CD4-positive, alpha-beta T cell (primary cell): Measurements from ENCODE around the gene KCNAB2. TPM values are rescaled to one million over a fixed set of nuclear protein-coding genes. Genes with fewer than 3 reads are reported as not detected.

Experiments used
- ATAC-seq: fragments of 200-7000 bp; cut with Tn5 transposase; one replicate; pipeline ENCODE4 v1.10.0; 2022; ENCODE audit warnings: mild to moderate bottlenecking; ENCODE audit not compliant: poor library complexity
- CTCF ChIA-PET: fragments of 350-600 bp; sonication (Branson Sonifier 250); formaldehyde crosslinking; loops from one replicate; lab custom pipeline; 2021; ENCODE audit warnings: antibody characterized with exemption, inconsistent platforms; lab: Charles Lee
- POLR2A ChIA-PET: fragments of 350-600 bp; sonication (Branson Sonifier 250); formaldehyde crosslinking; loops from one replicate; lab custom pipeline; 2021; ENCODE audit warnings: antibody characterized with exemption, inconsistent platforms; lab: Charles Lee
- DNase-seq, 14 experiments: peaks; one replicate each; pipeline ENCODE4 v3.0.0-alpha.2; 2013 to 2020; ENCODE audit warnings: mixed read lengths in 2 of 14
- H3K27ac ChIP-seq, 2 donors: one replicate each; pipeline versions ENCODE4 v1.5.1 to v1.7.0; 2013; ENCODE audit warnings: low read length in 2 of 2, low read depth in 1 of 2, mild to moderate bottlenecking in 1 of 2
- H3K27me3 ChIP-seq, 2 experiments: 1 replicate in 1 of 2; 2 replicates in 1 of 2; pipeline versions ENCODE4 v1.6.1 to v1.7.0; 2013; ENCODE audit warnings: low read length in 2 of 2, control low read depth in 1 of 2, mild to moderate bottlenecking in 1 of 2, moderate library complexity in 1 of 2; ENCODE audit not compliant: insufficient read depth in 2 of 2, control insufficient read depth in 1 of 2
- H3K36me3 ChIP-seq: one replicate; pipeline ENCODE4 v1.6.1; 2013; ENCODE audit warnings: low read length, control low read depth; ENCODE audit not compliant: insufficient read depth
- H3K4me1 ChIP-seq: one replicate; pipeline ENCODE4 v1.6.1; 2013; ENCODE audit warnings: low read length, control low read depth; ENCODE audit not compliant: insufficient read depth
- H3K4me3 ChIP-seq: one replicate; pipeline ENCODE4 v1.5.1; 2013; ENCODE audit warnings: mild to moderate bottlenecking, low read length, moderate library complexity
- H3K9me3 ChIP-seq, 2 experiments: 1 replicate in 1 of 2; 2 replicates in 1 of 2; pipeline versions ENCODE4 v1.6.1 to v1.7.0; 2013; ENCODE audit warnings: low read length in 2 of 2, mild to moderate bottlenecking in 2 of 2, control low read depth in 1 of 2, moderate library complexity in 1 of 2; ENCODE audit not compliant: control insufficient read depth in 1 of 2, insufficient read depth in 1 of 2
- H3K27ac Mint-ChIP-seq: one replicate; pipeline ENCODE4 v1.8.0; 2020; ENCODE audit warnings: mixed read lengths
- H3K27me3 Mint-ChIP-seq: one replicate; pipeline ENCODE4 v1.8.0; 2021; ENCODE audit warnings: mixed read lengths
- H3K36me3 Mint-ChIP-seq: one replicate; pipeline ENCODE4 v1.8.0; 2021; ENCODE audit warnings: low read depth, mixed read lengths
- H3K4me1 Mint-ChIP-seq: one replicate; pipeline ENCODE4 v1.8.0; 2021; ENCODE audit warnings: low read depth, mixed read lengths
- H3K4me3 Mint-ChIP-seq: one replicate; pipeline ENCODE4 v1.8.0; 2020; ENCODE audit warnings: mild to moderate bottlenecking, mixed read lengths
- H3K9me3 Mint-ChIP-seq: one replicate; pipeline ENCODE4 v1.8.0; 2020; ENCODE audit warnings: mixed read lengths
- CTCF ChIP-seq: fragments of 200-600 bp; IDR thresholded peaks from one replicate; pipeline ENCODE4 v1.8.0; 2022; ENCODE audit warnings: antibody characterized with exemption, mild to moderate bottlenecking
- intact Hi-C, 2 experiments: fragments of 100-400 bp; cut with DNase I in 1 of 2; cut with micrococcal nuclease in 1 of 2; formaldehyde crosslinking; loops; one replicate each; pipeline versions ENCODE4 v1.15.1 to v1.9.0; 2023 to 2025; cut with DNase I, micrococcal nuclease
- total RNA-seq, 174 experiments: library from RNA in 2 of 174; stranded (reverse) in 2 of 174; gene quantifications; one replicate each; pipeline ENCODE4 v1.2.3 and lab custom pipeline; 2021 to 2026

Gene KCNAB2
- total RNA-seq, 2 experiments from 2014 or later: 147 to 155 TPM

- no peak for DNase-seq
Observed at GRCh38 chr1:6086762-6087376, 41.2 kb downstream of the KCNAB2 start.

GRCh38 chr1:6087377-6087772 lies 41.7 kb downstream of the KCNAB2 start:
- Histone ChIP-seq H3K27me3 (no peaks in the 10 kb centered on the region), H3K9me3 (no peaks in the 10 kb centered on the region), H3K36me3 (peaks cover 58% of the 10 kb centered on the region), H3K4me3 (no peak overlapping the region), H3K27ac (no peak overlapping the region), H3K4me1 (no peaks in the 10 kb centered on the region)
- POLR2A ChIA-PET: no interaction called here
- no peak overlapping the region for H3K4me3 Mint-ChIP-seq
- H3K27me3 Mint-ChIP-seq: no peaks in the 10 kb centered on the region
- H3K9me3 Mint-ChIP-seq: no peaks in the 10 kb centered on the region
- DNase-seq (no peak), ATAC-seq (no peak)
- peaks cover 49% of the 10 kb centered on the region for H3K36me3 Mint-ChIP-seq
- no peak for TF ChIP-seq CTCF
- CTCF ChIA-PET: no interaction called here
- H3K4me1 Mint-ChIP-seq: no peaks in the 10 kb centered on the region
- no peak overlapping the region for H3K27ac Mint-ChIP-seq
- intact Hi-C loops: no loop called here

More at GRCh38 chr1:6086762-6087376, 41.2 kb downstream of the KCNAB2 start:
- POLR2A ChIA-PET: no interaction called here
- Histone ChIP-seq H3K27ac (no peak overlapping the region), H3K4me3 (no peak overlapping the region), H3K27me3 (no peaks in the 10 kb centered on the region), H3K36me3 (peaks cover 58% of the 10 kb centered on the region), H3K9me3 (no peaks in the 10 kb centered on the region), H3K4me1 (no peaks in the 10 kb centered on the region)
- TF ChIP-seq CTCF: no peak
- Mint-ChIP-seq H3K4me1 (no peaks in the 10 kb centered on the region), H3K27ac (no peak overlapping the region), H3K36me3 (peaks cover 44% of the 10 kb centered on the region), H3K27me3 (no peaks in the 10 kb centered on the region), H3K4me3 (no peak overlapping the region), H3K9me3 (no peaks in the 10 kb centered on the region)
- CTCF ChIA-PET: no interaction called here
- ATAC-seq: no peak
- intact Hi-C loops: no loop called here

- no peak overlapping the region for H3K4me3 Mint-ChIP-seq
- CTCF ChIA-PET: no interaction called here
- no peaks in the 10 kb centered on the region for H3K9me3 Mint-ChIP-seq
- Histone ChIP-seq H3K4me1 (no peaks in the 10 kb centered on the region), H3K27me3 (no peaks in the 10 kb centered on the region), H3K27ac (no peak overlapping the region), H3K36me3 (peaks cover 57% of the 10 kb centered on the region), H3K4me3 (no peak overlapping the region), H3K9me3 (no peaks in the 10 kb centered on the region)
- H3K27me3 Mint-ChIP-seq: no peaks in the 10 kb centered on the region
- POLR2A ChIA-PET: no interaction called here
- H3K4me1 Mint-ChIP-seq: no peaks in the 10 kb centered on the region
- no peak overlapping the region for H3K27ac Mint-ChIP-seq
- ATAC-seq (no peak), DNase-seq (no peak)
- intact Hi-C loops: no loop called here
- peaks cover 52% of the 10 kb centered on the region for H3K36me3 Mint-ChIP-seq
- no peak for TF ChIP-seq CTCF
Observed at GRCh38 chr1:6087958-6088357, 42.3 kb downstream of the KCNAB2 start.
